Measurements from ENCODE around the gene ADGRL2.

The ADGRL2 gene

GRCh38 chr1:81976539-81976938 lies 175.8 kb downstream of the ADGRL2 start:
- no peak overlapping the region for H3K4me2 ChIP-seq (ENCODE audit: low read depth, low read length, poor library complexity, severe bottlenecking)
- no peak for TF ChIP-seq CTCF (IDR thresholded peaks at IDR 0.05; ENCODE audit: insufficient read depth, low read length, poor library complexity, severe bottlenecking)
- TF ChIP-seq EZH2phosphoT487 (conservative IDR thresholded peaks at IDR 0.05; ENCODE audit: low read length), result no peak
- H2AFZ ChIP-seq (ENCODE audit: low read depth, low read length, severe bottlenecking), result no peak overlapping the region
- H3K36me3 ChIP-seq (ENCODE audit: low read length), result no peaks in the 10 kb centered on the region
- H3K27me3 ChIP-seq (ENCODE audit: low read length), result no peaks in the 10 kb centered on the region
- H3K9ac ChIP-seq (ENCODE audit: low read length), result no peak overlapping the region
- H3K4me3 ChIP-seq (ENCODE audit: insufficient read depth, low read length, poor library complexity, severe bottlenecking), result no peak overlapping the region
- H3K9me2 ChIP-seq (replicated peaks; ENCODE audit: insufficient read depth, low read length), result no peaks in the 10 kb centered on the region
- no peaks in the 10 kb centered on the region for H3K9me3 ChIP-seq (ENCODE audit: insufficient read depth, low read length)
- H3K27ac ChIP-seq (ENCODE audit: low read depth, low read length), result no peak overlapping the region
- no peaks in the 10 kb centered on the region for H3K79me2 ChIP-seq (ENCODE audit: insufficient read depth, low read length)
- no peaks in the 10 kb centered on the region for H3F3A ChIP-seq (ENCODE audit: insufficient read depth)
- no peaks in the 10 kb centered on the region for H4K20me1 ChIP-seq (ENCODE audit: low read depth, low read length)

GRCh38 chr1:81978945-81979344 lies 178.2 kb downstream of the ADGRL2 start:
- Histone ChIP-seq H3F3A (ENCODE audit: insufficient read depth) (no peaks in the 10 kb centered on the region), H3K27ac (ENCODE audit: low read depth, low read length) (no peak overlapping the region), H4K20me1 (ENCODE audit: low read depth, low read length) (no peaks in the 10 kb centered on the region), H3K9me3 (ENCODE audit: insufficient read depth, low read length) (no peaks in the 10 kb centered on the region), H2AFZ (ENCODE audit: low read depth, low read length, severe bottlenecking) (no peak overlapping the region), H3K27me3 (ENCODE audit: low read length) (no peaks in the 10 kb centered on the region), H3K9me2 (replicated peaks; ENCODE audit: insufficient read depth, low read length) (no peaks in the 10 kb centered on the region), H3K36me3 (ENCODE audit: low read length) (no peaks in the 10 kb centered on the region), H3K9ac (ENCODE audit: low read length) (no peak overlapping the region), H3K4me2 (ENCODE audit: low read depth, low read length, poor library complexity, severe bottlenecking) (no peak overlapping the region), H3K4me3 (ENCODE audit: insufficient read depth, low read length, poor library complexity, severe bottlenecking) (no peak overlapping the region), H3K79me2 (ENCODE audit: insufficient read depth, low read length) (no peaks in the 10 kb centered on the region)
- TF ChIP-seq CTCF (IDR thresholded peaks at IDR 0.05; ENCODE audit: insufficient read depth, low read length, poor library complexity, severe bottlenecking) (no peak), EZH2phosphoT487 (conservative IDR thresholded peaks at IDR 0.05; ENCODE audit: low read length) (no peak)

GRCh38 chr1:81982523-81982922 lies 181.8 kb downstream of the ADGRL2 start:
- Histone ChIP-seq H3K79me2 (ENCODE audit: insufficient read depth, low read length) (no peaks in the 10 kb centered on the region), H3K4me2 (ENCODE audit: low read depth, low read length, poor library complexity, severe bottlenecking) (no peak overlapping the region), H2AFZ (ENCODE audit: low read depth, low read length, severe bottlenecking) (no peak overlapping the region), H3K27ac (ENCODE audit: low read depth, low read length) (no peak overlapping the region), H3K9me3 (ENCODE audit: insufficient read depth, low read length) (no peaks in the 10 kb centered on the region), H3K36me3 (ENCODE audit: low read length) (no peaks in the 10 kb centered on the region), H3K9ac (ENCODE audit: low read length) (no peak overlapping the region), H3K9me2 (replicated peaks; ENCODE audit: insufficient read depth, low read length) (no peaks in the 10 kb centered on the region), H3K4me3 (ENCODE audit: insufficient read depth, low read length, poor library complexity, severe bottlenecking) (no peak overlapping the region), H3K27me3 (ENCODE audit: low read length) (no peaks in the 10 kb centered on the region), H3F3A (ENCODE audit: insufficient read depth) (no peaks in the 10 kb centered on the region), H4K20me1 (ENCODE audit: low read depth, low read length) (no peaks in the 10 kb centered on the region)
- no peak for TF ChIP-seq EZH2phosphoT487 (conservative IDR thresholded peaks at IDR 0.05; ENCODE audit: low read length)
- no peak for TF ChIP-seq CTCF (IDR thresholded peaks at IDR 0.05; ENCODE audit: insufficient read depth, low read length, poor library complexity, severe bottlenecking)
